Activated CD4-positive, alpha-beta T cell treated with anti-CD3 and anti-CD28 coated beads for 24 hours (primary cell): ENCODE results near the gene DNASE2B.

Source experiments
- DNase-seq, 2 donors: peaks; one replicate each; pipeline ENCODE4 v3.0.0-alpha.2; 2020; ENCODE audit warnings: low read depth in 2 of 2

DNASE2B gene

DNA sequence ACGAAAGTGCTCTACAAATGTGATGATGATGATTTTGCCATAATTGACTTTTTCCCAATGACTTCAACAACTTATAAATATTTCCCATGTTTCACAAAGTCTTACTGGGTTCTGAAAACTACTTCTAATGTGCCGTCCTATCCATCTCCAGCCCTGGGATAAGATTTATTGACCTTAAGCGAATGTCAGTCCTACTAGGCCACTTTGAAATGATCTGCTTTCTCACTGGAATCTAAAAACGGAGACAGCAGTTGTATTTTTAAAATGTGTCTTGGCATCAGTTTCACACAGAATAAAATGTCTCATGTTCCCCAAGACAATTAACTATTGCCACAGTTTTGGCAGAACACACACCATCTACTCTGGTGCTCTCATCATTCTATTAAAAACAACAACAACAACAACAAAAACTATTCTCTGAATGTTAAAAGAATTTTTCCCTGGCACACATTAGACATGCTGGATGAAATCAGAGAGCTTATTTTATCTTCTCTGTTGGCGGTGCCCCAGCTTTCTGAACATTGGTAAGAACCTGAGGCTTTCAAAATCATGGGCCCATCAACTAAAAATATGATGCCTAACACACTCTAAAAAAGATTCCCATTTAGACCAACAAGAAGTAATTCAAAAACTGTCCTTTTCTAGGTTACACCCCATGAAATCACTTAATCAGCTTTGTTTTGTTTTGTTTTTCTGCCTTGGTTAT lies 23.1 kb upstream of the DNASE2B start:
- no peak for DNase-seq

DNA sequence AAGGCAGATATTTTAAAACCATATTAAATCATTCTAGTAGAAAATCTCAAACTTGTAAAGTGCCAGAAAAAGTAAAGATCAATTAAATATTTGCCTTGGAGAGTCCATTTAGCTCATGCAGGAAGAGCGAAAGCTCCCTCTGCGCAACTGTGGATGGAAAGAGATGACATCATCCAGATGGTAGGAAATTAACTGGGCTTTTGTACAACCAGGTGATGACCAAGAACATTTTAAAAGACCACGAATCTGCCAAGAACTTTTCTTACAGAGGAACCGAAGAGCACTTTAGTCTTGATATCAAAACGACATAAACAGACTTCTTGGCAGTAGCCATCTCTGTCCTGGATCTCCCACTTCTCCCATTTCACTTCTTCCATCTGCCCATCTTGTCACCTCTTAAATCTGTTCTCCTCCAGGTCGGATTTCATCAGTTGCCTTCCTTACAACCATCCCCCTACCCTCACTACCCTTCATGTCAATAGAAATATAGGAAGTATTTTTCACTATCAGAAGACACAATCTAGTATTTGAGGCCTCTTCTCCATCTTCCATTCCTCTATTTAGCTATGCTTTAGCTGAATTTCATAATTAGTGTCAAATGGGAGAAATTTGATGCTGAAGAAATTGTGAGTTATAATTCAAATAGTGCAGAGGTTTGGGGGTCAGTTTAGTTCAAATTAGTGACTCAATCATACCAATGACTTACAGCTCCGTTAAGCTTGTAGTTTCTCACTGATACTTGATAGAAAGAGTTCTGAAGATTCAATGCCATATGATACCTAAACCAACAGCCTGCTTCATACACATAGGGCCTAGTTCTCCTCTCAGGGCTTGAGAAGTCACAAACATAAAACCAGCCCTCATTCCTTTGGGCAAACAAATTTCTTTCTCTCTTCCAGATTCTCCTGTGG lies 22.0 kb upstream of the DNASE2B start:
- DNase-seq, result no peak

DNA sequence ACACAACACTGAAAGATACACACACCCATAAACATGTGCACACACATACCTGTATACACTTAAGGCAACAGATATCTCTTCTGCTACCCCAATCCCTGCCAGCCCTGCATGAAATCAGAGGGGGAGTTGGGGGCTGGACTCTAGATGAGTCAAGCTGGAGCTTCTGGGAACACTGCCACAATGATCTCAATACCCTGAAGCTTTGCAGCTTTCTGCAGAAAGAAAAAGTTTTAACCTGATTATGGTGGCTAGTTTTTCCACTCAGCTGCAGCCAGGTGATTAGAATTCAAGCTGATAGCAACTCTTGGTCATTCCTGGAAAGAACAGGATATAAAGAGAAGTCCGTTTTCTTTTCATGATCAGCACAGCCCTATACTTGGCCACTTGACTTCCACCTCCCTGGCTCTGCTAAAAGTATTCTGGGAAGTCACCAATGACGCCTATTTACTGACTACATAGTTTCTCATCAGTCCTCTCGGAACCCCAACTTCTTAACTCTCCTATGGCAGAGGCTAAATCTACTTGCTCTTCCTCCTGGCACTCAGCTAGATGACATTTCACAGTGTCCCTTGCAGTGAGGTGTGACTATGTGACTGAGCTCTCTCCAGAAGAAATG lies 20.7 kb upstream of the DNASE2B start:
- no peak for DNase-seq

DNA sequence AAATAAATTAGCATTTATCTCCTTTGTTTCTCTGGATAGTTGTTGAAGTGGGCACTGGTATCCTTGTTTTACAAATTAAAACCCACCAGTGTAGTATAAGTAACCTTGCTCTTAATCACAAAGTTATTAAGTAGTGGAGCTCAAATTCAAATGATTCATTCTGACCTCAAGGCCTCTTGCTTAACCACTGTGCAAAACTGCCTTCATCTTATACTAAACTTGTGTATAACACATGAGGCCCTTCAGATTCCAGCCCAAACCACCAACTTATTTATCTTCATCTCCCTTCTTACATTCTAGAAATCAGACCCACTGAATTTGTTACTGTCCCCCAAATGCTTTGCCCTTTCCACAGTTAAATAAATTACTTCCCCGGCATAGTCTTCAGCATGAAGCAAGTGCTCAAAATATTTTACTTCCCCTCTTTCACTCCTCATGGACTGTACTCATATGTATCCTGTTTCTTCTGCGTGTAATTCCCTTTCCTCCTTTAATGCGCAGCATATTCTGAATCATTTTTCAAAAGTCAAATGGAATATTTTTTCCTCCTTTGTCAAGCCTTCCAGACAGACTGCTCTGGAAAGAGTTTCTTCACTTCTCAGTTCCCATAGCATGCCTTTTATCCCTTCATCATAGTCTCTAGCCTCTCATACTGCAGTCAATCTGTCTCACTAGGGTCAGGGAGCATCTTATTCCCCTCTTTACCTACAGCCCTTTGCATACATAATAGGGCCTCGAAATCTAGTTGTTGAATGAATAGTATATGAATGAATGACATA lies 19.0 kb upstream of the DNASE2B start:
- no peak for DNase-seq

DNA sequence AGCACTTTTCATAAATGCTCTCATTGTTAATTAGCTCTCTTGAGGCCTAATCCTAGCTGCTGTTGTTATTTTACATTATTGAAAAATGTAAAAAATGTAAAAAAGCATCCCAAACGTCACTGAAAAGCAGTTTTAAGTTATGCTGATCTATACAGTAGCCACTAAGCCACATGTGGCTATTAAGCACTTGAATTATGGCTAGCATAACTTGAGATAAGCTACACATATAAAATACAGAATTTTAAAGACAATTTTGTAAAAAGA lies 18.4 kb upstream of the DNASE2B start:
- DNase-seq, result no peak

DNA sequence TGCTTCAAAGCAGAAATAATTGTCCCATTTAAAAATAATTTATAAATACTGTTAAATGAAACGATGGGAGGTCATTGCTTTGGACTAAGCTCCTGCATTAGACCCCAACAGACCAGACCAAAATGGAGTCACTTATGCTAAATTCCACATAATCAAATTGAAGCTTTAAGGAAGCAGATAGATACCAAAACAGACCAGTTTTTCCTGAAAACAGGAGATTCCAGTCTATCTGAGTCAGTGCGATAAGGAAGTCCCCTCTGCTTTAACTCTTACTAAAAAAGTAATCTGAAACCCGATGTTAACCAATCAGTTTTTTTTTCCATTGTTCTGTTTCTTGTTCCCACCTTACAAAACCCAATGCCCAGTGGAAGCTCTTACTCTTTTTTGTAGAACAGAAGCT lies 16.2 kb upstream of the DNASE2B start:
- DNase-seq, result no peak

DNA sequence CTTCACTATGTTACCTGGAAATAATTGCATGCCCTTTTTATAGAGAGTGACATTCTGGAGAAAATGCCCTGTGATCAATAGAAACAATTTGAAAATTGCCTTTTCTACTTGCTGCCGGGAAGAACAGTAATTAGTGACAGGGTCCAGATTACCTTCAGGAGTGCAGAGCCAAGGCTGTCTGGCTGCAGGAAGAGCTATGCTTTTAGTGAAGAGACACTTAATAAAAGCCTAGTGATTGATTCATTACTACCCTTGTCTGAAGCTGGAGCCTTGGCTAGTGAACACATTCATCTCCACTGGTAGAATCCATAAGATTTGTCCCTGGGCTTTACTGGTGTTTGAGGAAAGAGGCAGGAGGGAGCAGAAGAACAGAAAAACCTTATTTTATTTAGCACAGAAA lies 12.9 kb upstream of the DNASE2B start:
- no peak for DNase-seq

DNA sequence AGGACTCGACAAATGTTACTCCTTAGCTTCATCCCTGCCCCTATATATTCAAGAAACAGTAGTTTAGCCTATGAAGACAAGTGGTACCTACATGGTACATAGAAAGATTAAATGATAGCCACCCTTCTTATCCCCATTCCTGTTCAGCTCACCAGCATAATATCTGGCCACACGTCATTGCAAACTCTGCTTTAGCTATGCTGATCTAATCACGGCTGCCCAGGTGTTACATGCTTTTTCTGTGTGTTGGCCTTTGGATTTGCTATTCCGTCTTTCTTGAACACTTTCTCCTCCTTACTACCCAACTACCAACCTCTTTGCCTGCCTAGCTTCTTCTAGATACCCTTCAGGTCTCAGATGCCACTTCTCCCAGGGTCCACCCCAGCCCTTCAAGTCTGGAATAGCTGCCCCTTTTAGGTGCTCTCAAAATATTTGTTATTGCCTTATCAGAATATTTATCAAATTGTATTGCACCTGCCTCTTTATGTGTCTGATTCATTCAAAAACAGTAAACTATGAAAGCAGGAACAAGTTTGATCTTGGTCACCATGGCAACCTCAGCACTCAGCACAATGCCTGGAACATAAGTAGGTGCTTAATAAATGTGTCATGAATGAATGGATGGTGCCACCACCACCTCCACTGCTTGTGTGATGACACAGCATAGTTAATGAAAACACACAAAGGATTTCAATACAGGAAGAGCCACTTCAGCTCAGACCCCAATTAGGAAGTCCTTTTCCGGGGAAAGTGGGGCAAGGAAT lies 11.4 kb upstream of the DNASE2B start:
- no peak for DNase-seq

DNA sequence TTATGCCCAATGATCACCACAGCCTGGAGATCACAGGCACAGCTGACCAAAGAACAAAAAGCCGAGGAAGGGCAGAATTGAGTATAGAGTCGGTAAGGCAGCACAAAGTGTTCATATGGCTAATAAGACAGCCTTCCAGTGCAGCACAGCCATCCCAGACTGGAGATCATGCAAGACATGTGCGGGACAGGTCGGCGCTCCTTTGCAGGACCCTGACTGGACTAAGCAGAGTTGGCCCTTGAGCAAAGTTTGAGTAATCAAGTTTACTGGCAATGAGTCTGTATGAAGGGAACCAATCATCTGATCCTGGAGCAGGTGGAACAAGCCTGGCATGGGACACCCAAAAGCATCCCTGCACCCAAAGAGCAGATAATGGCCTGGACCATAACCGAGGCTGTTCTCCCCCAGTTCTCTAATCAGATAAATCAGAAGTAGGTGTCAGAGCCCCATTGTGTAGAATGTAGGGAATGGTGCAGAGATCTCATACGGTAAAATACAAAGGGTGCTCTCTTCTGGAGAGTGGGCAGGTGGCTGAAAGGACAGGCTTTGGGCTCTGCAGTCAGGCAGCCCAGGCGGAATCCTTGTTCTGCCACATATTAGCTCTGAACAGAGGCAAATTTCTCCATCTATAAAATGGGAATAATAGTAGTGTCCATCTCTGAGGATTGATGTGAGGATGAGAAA lies 10.7 kb upstream of the DNASE2B start:
- DNase-seq, result no peak

DNA sequence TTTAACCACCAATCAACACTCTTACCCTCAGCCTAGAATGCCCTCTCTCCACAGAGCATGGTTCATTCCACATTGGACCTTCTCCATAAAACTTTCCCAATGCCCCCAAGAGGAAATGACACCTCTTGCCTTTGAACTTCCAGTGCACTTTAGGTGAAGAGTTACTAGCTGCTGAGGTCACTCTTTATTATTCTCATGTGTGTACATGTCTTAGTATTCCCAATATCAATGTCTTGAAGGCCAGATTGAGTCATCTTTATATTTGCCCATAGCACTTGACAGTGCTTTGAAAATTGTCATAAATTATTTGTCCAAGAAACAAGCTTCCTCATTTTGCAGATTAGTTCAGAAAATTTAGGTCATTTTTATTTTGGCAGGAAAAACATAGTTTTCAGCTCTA lies 8.1 kb upstream of the DNASE2B start:
- DNase-seq, result no peak

DNA sequence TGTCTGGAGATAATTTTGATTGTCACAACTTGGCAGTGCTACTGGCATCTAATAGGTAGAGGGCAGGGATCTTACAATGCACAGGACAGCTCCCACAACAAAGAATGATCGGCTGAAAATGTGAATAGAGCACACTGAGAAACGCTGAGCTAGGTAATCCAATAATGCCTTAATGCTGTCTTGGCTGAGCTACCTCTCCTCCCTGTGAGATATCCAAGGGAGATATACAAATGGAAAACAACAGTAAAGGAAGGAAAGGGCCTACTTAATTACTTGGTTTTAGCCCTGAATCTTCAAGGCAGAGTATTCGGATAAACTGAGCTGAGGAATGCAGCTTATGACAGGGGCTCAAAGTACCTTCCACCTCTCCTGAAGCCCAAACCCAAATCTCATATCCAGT lies 2.9 kb downstream of the DNASE2B start:
- no peak for DNase-seq

DNA sequence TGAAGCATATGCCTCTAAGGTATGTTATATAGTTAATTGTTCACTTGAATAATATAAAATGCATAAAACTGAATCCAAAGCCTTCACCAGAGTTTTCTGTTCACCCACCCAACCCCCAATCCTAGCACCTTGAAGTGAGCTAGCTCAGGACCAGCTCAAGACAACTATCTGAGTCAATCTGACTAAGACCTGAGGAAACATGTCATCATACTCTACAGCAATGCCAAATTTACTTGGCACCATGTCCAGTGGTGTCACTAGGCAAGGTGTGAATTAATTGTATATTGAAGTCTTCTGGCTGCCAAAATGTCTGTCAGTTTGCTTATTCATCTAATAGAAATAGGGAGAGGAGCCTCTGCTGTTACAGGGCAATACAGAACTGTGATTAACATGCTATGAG lies 3.8 kb downstream of the DNASE2B start:
- no peak for DNase-seq

DNA sequence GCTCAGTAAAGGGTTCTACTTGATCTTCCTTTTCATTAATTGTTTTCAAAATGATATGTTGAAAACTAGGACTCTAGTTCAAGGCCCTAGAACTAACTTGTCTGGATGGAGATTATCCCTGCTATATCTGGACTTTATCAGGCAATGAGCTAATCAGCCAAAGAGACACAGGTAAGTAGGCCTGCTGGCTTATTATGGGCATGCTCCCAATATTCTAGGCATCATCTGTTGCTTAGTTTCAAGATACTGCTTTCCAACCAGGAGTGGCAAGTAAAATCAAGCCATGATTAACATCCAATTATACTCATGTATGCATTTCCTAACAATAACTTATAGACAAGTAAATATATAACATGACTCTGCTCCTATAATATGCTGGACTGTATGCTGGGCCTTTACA lies 4.2 kb downstream of the DNASE2B start:
- DNase-seq, result no peak

DNA sequence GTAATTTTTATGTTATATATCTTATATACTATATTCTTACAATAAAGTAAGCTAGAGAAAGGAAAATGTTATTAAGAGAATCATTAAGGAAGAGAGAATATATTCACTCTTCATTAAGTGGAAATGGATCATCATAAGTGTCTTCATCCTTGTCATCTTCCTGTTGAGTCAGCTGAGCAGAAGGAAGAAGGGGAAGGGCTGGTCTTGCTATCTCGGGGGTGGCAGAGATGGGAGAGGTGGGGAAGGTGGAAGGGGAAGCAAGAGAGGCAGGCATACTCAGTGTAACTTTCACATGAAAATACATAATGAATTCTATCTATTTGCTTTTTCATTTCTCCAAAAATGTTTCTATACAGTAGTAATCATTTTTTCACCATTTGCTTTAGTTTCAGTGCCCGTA lies 5.1 kb downstream of the DNASE2B start:
- DNase-seq, result no peak

DNA sequence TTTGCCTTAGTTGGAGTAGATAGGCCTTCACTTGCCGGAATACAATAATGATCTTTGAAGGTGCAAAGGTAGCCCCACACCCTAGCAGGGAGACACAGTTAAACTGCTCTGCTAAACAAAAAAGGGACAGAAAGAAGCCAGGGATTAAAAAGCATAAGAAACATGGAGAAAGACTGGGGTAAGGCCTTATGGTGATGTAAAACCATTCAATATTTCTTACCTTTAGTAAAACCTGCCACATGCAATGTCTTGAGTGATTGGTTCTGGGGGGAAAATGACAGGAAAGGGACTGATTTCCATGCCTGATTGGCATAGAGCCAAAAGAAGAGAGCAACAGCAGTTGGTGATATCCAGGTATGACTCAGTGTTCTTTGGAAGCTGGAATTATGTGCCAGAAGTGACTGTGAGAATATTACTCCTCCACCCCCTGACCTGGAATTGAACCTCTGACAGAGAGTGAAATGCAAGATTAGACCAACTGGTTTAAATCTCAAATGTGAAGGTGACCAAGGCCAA lies 8.1 kb downstream of the DNASE2B start:
- DNase-seq, result no peak

DNA sequence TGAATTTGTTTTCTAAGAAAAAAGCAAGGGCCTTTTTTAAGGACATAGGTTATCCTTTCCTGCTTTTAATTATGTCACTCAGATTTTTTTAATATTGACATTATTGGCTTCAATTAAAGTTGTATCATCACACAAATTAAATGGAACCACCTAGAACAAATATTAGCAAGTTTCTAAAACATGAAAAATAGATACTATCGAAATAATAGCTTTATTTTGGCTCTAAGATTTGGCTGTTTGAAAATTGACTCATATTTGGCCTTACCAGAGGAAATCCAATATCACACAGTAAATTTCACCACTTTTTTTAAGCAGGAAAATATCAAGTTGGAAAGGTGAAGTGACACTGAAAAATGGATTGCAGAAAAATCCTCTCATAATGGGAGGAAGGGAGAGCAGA lies 9.2 kb downstream of the DNASE2B start:
- no peak for DNase-seq

DNA sequence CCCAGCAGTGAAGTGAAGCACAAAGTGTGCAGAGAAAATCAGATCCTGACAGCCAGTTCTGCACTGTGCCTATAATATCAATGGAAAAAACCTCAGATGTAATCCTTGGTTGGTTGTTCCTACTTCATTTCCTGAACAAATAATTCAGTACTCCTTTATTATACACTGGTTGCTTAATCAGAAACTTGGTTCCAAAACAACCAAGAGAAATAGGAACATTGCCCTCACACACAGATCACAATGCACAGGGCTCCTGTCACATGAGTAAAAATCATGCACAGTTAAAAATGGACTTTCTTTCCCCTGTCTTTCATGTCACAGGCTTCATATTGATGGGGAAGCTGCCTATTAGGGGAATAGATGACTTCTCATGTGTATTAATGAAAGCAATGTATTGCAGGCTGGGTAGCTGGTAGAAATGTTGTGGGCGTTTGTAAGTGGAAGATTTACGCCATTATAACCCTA lies 9.7 kb downstream of the DNASE2B start:
- no peak for DNase-seq

DNA sequence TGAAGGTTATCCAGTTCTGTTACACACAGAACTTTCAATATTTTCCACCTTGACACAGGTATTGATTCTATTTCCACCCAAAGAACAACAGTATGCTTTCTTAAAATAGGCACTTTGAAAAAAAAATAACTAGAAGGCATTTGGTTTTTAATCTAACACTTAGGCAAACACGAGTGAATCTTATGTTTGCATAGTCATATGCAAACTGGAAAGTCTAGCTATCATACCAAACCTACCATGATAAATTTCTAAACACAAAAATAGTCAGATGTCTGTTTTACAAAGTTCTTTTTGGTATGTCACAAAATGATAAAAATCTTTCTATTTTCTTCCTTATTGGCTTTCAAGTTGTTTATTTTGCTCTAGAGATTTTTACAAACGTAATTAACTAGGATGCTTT lies 11.6 kb downstream of the DNASE2B start:
- no peak for DNase-seq

DNA sequence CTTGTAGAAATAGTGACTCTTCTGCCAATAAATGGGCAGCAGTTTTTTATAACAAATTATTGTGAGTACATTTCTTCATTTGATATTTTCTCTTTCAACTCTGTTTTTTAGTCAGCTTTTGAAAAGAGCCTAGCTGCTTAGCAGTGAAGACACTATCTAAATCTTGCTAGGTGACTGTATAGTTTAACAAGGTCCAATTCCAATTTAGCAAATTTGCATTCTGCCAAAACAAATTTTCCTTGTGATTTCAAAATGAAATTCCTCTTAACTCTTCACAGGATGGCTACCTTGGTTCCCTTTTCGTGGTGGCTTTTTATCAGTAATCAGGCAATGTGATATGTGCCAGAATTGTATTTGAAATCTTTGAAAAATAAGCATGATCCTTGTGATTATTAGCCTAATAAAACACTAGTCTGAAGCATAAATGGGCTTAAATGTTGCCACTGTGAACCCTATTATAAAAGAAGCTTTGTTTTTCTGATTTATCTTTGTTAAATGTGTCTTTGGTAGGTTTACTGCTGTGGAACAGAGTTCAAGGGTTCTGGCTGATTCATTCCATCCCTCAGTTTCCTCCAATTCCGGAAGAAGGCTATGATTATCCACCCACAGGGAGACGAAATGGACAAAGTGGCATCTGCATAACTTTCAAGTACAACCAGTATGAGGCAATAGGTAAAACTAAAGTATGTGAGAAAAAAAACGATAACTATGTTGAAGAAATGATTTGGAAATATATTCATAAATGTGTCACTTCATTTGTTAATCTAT lies 12.2 kb downstream of the DNASE2B start:
- no peak for DNase-seq
